Neural cell (in vitro differentiated cells): ENCODE measurements around the gene PIK3R6. TPM values are rescaled to one million over a fixed set of nuclear protein-coding genes. Genes with fewer than 3 reads are reported as not detected.

Experiments
- H2AFZ ChIP-seq: fragments of 200-600, 300-800 bp; sonication (generic), shearing (Covaris generic); 2 replicates; pipeline ENCODE4 v1.6.0; 2014; ENCODE audit warnings: low read depth, mild to moderate bottlenecking, antibody characterized with exemption, low read length, moderate library complexity
- H3F3A ChIP-seq: fragments of 200-600 bp; shearing (Covaris generic); 2 replicates; pipeline ENCODE4 v1.6.1; 2016; ENCODE audit warnings: mild to moderate bottlenecking, moderate library complexity, mixed read lengths, antibody characterized with exemption, low read length; ENCODE audit not compliant: insufficient read depth, poor library complexity, severe bottlenecking
- H3K27ac ChIP-seq: fragments of 200-600, 300-800 bp; sonication (generic), shearing (Covaris generic); 2 replicates; pipeline ENCODE4 v1.5.1; 2014; ENCODE audit warnings: mild to moderate bottlenecking, low read length, moderate library complexity
- H3K27me3 ChIP-seq: fragments of 300-800, 200-600 bp; sonication (generic), shearing (Covaris generic); 2 replicates; pipeline ENCODE4 v1.6.0; 2014; ENCODE audit warnings: mild to moderate bottlenecking, low read depth, low read length, moderate library complexity; ENCODE audit not compliant: insufficient read depth
- H3K36me3 ChIP-seq: fragments of 300-800, 200-600 bp; sonication (generic), shearing (Covaris generic); 2 replicates; pipeline ENCODE4 v1.5.1; 2014; ENCODE audit warnings: mild to moderate bottlenecking, antibody characterized with exemption, low read length, moderate library complexity; ENCODE audit not compliant: insufficient read depth
- H3K4me2 ChIP-seq: fragments of 300-800, 200-600 bp; sonication (generic), shearing (Covaris generic); 2 replicates; pipeline ENCODE4 v1.6.0; 2014; ENCODE audit warnings: mild to moderate bottlenecking, low read length
- H3K4me3 ChIP-seq: fragments of 300-800, 200-600 bp; sonication (generic), shearing (Covaris generic); 2 replicates; pipeline ENCODE4 v1.5.1; 2014; ENCODE audit warnings: mild to moderate bottlenecking, low read length, moderate library complexity
- H3K79me2 ChIP-seq: fragments of 200-600 bp; shearing (Covaris generic); replicated peaks from 2 replicates; pipeline ENCODE4 v1.6.0; 2014; ENCODE audit warnings: mild to moderate bottlenecking, low read length, moderate library complexity; ENCODE audit not compliant: insufficient read depth
- H3K9ac ChIP-seq: fragments of 300-800, 200-600 bp; sonication (generic), shearing (Covaris generic); 2 replicates; pipeline ENCODE4 v1.6.1; 2016; ENCODE audit warnings: mild to moderate bottlenecking, low read length, mixed read lengths
- H3K9me2 ChIP-seq: fragments of 200-600 bp; shearing (Covaris generic); 2 replicates; pipeline ENCODE4 v1.6.1; 2016; ENCODE audit warnings: mild to moderate bottlenecking, low read length, mixed read lengths; ENCODE audit not compliant: insufficient read depth
- H3K9me3 ChIP-seq: fragments of 200-600, 300-800 bp; sonication (generic), shearing (Covaris generic); 2 replicates; pipeline ENCODE4 v1.6.1; 2016; ENCODE audit warnings: mild to moderate bottlenecking, mixed run types, low read length, moderate library complexity, mixed read lengths
- H4K20me1 ChIP-seq: fragments of 200-600 bp; shearing (Covaris generic); 2 replicates; pipeline ENCODE4 v1.6.1; 2016; ENCODE audit warnings: mild to moderate bottlenecking, mixed run types; ENCODE audit not compliant: insufficient read depth
- EP300 ChIP-seq: fragments of 450-650 bp; conservative IDR thresholded peaks from 2 replicates; pipeline ENCODE4 v1.6.1; 2014; ENCODE audit warnings: antibody characterized with exemption, mild to moderate bottlenecking, moderate library complexity; ENCODE audit not compliant: poor library complexity, severe bottlenecking
- EZH2 ChIP-seq: fragments of 200-600, 300-800 bp; shearing (Covaris generic), sonication (generic); IDR thresholded peaks from 2 replicates; pipeline ENCODE4 v1.6.1; 2014; ENCODE audit warnings: antibody characterized with exemption, low read length, borderline replicate concordance, mild to moderate bottlenecking; ENCODE audit not compliant: insufficient read depth, poor library complexity, severe bottlenecking
- MXI1 ChIP-seq: fragments of 450-650 bp; conservative IDR thresholded peaks from 2 replicates; pipeline ENCODE4 v1.6.1; 2014; ENCODE audit warnings: antibody characterized with exemption, mild to moderate bottlenecking; ENCODE audit not compliant: poor library complexity, severe bottlenecking
- REST ChIP-seq: IDR thresholded peaks from 2 replicates; pipeline ENCODE4 v1.6.1; 2012; ENCODE audit warnings: borderline replicate concordance
- polyA plus RNA-seq: library from polyadenylated mRNA; depleted of rRNA; stranded (reverse); fragments of >200 nt; gene quantifications from 2 replicates; pipeline ENCODE4 v1.2.3, GENCODE V29; 2014
- TF ChIP-seq, protein P1 (sequence below): fragments of 450-650 bp; IDR thresholded peaks from 2 replicates; pipeline ENCODE4 v1.5.1; 2014; ENCODE audit warnings: antibody characterized with exemption, mild to moderate bottlenecking, moderate library complexity; ENCODE audit not compliant: poor library complexity, severe bottlenecking

Gene PIK3R6
- polyA plus RNA-seq, 1 donor from 2014 or later, result not detected

DNA sequence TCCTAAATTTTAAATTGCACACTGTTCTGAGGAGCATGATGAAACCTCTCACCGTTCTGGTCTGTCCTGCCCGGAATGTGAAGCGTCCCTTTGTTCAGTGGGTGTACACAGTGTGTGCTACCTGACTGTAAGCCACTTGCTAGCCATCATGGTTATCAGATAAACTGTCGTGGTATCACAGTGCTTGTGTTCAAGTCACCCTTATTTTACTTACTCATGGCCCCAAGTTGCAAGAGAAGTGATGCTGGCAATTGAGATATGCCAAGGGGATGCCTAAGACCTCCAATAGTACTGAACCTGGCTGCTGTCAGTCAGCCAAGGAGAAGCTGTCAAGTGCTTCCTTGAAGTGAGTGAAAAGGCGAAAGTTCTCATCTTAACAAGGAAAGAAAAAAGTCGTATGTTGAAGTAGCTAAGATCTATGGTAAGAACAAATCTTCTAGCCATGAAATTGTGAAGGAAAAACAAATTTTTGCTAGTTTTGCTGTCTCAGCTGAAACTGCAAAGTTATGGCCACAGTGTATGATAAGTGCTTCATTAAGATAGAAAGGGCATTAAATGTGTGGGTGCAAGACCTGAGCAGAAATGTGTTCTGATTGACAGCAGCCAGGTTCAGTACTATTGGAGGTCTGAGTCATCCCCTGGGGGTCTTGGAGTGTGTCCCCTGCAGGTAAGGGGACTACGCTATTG lies 5.8 kb downstream of the PIK3R6 start:
- Histone ChIP-seq H3K4me2 (no peak overlapping the region), H2AFZ (no peak overlapping the region), H3F3A (no peaks in the 10 kb centered on the region), H3K27me3 (no peaks in the 10 kb centered on the region), H3K9ac (no peak overlapping the region), H3K9me2 (no peaks in the 10 kb centered on the region), H3K79me2 (no peaks in the 10 kb centered on the region), H3K27ac (no peak overlapping the region), H3K9me3 (no peaks in the 10 kb centered on the region), H4K20me1 (no peaks in the 10 kb centered on the region), H3K4me3 (no peak overlapping the region), H3K36me3 (no peaks in the 10 kb centered on the region)
- TF ChIP-seq EP300 (peak; percentile 55), MXI1 (no peak)

- H3K9me3 ChIP-seq, result no peaks in the 10 kb centered on the region
- no peak overlapping the region for H2AFZ ChIP-seq
- no peaks in the 10 kb centered on the region for H3K9me2 ChIP-seq
- H3K27ac ChIP-seq, result no peak overlapping the region
- no peaks in the 10 kb centered on the region for H4K20me1 ChIP-seq
- no peak overlapping the region for H3K4me2 ChIP-seq
- no peak for TF ChIP-seq MXI1
- H3K27me3 ChIP-seq, result no peaks in the 10 kb centered on the region
- H3K79me2 ChIP-seq, result no peaks in the 10 kb centered on the region
- no peak overlapping the region for H3K9ac ChIP-seq
- no peak overlapping the region for H3K4me3 ChIP-seq
- no peaks in the 10 kb centered on the region for H3K36me3 ChIP-seq
- no peaks in the 10 kb centered on the region for H3F3A ChIP-seq
Observed at GRCh38 chr17:8859804-8860430, 7.6 kb downstream of the PIK3R6 start.

- H3K27me3 ChIP-seq, result no peaks in the 10 kb centered on the region
- no peak overlapping the region for H3K27ac ChIP-seq
- H4K20me1 ChIP-seq, result no peaks in the 10 kb centered on the region
- TF ChIP-seq, protein P1, sequence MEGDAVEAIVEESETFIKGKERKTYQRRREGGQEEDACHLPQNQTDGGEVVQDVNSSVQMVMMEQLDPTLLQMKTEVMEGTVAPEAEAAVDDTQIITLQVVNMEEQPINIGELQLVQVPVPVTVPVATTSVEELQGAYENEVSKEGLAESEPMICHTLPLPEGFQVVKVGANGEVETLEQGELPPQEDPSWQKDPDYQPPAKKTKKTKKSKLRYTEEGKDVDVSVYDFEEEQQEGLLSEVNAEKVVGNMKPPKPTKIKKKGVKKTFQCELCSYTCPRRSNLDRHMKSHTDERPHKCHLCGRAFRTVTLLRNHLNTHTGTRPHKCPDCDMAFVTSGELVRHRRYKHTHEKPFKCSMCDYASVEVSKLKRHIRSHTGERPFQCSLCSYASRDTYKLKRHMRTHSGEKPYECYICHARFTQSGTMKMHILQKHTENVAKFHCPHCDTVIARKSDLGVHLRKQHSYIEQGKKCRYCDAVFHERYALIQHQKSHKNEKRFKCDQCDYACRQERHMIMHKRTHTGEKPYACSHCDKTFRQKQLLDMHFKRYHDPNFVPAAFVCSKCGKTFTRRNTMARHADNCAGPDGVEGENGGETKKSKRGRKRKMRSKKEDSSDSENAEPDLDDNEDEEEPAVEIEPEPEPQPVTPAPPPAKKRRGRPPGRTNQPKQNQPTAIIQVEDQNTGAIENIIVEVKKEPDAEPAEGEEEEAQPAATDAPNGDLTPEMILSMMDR, result no peak
- TF ChIP-seq EP300 (no peak), EZH2 (no peak), MXI1 (no peak), REST (no peak)
- H3K9me3 ChIP-seq, result no peaks in the 10 kb centered on the region
- H3K79me2 ChIP-seq, result no peaks in the 10 kb centered on the region
- H2AFZ ChIP-seq, result no peak overlapping the region
- H3F3A ChIP-seq, result no peaks in the 10 kb centered on the region
- no peaks in the 10 kb centered on the region for H3K9me2 ChIP-seq
- no peak overlapping the region for H3K9ac ChIP-seq
- H3K4me3 ChIP-seq, result no peak overlapping the region
- no peaks in the 10 kb centered on the region for H3K36me3 ChIP-seq
- no peak overlapping the region for H3K4me2 ChIP-seq
Observed at GRCh38 chr17:8859027-8859803, 8.3 kb downstream of the PIK3R6 start.
